Renal pelvis (tissue), 12 donors: ENCODE data around the gene MYBBP1A. TPM values are rescaled to one million over a fixed set of nuclear protein-coding genes. Genes with fewer than 3 reads are reported as not detected.
"Not testable (repeated sequence)": the region's sequence is repeated elsewhere in the genome, so short reads cannot be mapped to it uniquely, and the experiment has no call there.

Experiments used
- DNase-seq: peaks from one replicate; pipeline ENCODE4 v3.0.0-alpha.2; 2013
- long read RNA-seq, 16 experiments: transcript quantifications; one replicate each; lab custom pipeline, GENCODE V29; 2026
- polyA plus RNA-seq, 3 donors: library from polyadenylated mRNA; unstranded; fragments of 120-200 nt; gene quantifications; one replicate each; pipeline ENCODE4 v1.2.1, GENCODE V29; 2013; ENCODE audit not compliant: insufficient read length in 3 of 3

MYBBP1A gene, protein sequence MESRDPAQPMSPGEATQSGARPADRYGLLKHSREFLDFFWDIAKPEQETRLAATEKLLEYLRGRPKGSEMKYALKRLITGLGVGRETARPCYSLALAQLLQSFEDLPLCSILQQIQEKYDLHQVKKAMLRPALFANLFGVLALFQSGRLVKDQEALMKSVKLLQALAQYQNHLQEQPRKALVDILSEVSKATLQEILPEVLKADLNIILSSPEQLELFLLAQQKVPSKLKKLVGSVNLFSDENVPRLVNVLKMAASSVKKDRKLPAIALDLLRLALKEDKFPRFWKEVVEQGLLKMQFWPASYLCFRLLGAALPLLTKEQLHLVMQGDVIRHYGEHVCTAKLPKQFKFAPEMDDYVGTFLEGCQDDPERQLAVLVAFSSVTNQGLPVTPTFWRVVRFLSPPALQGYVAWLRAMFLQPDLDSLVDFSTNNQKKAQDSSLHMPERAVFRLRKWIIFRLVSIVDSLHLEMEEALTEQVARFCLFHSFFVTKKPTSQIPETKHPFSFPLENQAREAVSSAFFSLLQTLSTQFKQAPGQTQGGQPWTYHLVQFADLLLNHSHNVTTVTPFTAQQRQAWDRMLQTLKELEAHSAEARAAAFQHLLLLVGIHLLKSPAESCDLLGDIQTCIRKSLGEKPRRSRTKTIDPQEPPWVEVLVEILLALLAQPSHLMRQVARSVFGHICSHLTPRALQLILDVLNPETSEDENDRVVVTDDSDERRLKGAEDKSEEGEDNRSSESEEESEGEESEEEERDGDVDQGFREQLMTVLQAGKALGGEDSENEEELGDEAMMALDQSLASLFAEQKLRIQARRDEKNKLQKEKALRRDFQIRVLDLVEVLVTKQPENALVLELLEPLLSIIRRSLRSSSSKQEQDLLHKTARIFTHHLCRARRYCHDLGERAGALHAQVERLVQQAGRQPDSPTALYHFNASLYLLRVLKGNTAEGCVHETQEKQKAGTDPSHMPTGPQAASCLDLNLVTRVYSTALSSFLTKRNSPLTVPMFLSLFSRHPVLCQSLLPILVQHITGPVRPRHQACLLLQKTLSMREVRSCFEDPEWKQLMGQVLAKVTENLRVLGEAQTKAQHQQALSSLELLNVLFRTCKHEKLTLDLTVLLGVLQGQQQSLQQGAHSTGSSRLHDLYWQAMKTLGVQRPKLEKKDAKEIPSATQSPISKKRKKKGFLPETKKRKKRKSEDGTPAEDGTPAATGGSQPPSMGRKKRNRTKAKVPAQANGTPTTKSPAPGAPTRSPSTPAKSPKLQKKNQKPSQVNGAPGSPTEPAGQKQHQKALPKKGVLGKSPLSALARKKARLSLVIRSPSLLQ (N-terminal part only)
- 10 to 100 TPM; 44.5 to 48.2 (median 45.1) TPM for polyA plus RNA-seq
- long read RNA-seq, donor 1, full-length matches to known transcripts: 2 of 2 reads
- long read RNA-seq, donor 1, partial matches to known transcripts: 0 of 2 reads
- long read RNA-seq, donor 1, other reads (novel, unspliced or antisense): 0 of 2 reads
- long read RNA-seq, donor 2, full-length matches to known transcripts: 3 of 3 reads
- long read RNA-seq, donor 2, partial matches to known transcripts: 0 of 3 reads
- long read RNA-seq, donor 2, other reads (novel, unspliced or antisense): 0 of 3 reads
- long read RNA-seq, donor 3, partial matches to known transcripts: 0 of 2 reads
- long read RNA-seq, donor 3, other reads (novel, unspliced or antisense): 0 of 2 reads
- long read RNA-seq, donor 4, full-length matches to known transcripts: 5 of 5 reads
- long read RNA-seq, donor 4, partial matches to known transcripts: 0 of 5 reads
- long read RNA-seq, donor 4, other reads (novel, unspliced or antisense): 0 of 5 reads
- long read RNA-seq, donor 5, full-length matches to known transcripts: 3 of 3 reads
- long read RNA-seq, donor 5, partial matches to known transcripts: 0 of 3 reads
- long read RNA-seq, donor 5, other reads (novel, unspliced or antisense): 0 of 3 reads
- long read RNA-seq, donor 6, partial matches to known transcripts: 6 of 6 reads
- long read RNA-seq, donor 6, other reads (novel, unspliced or antisense): 0 of 6 reads
- long read RNA-seq, donor 7, full-length matches to known transcripts: 6 of 12 reads
- long read RNA-seq, donor 7, partial matches to known transcripts: 6 of 12 reads
- long read RNA-seq, donor 7, other reads (novel, unspliced or antisense): 0 of 12 reads
- long read RNA-seq, donor 8, full-length matches to known transcripts: 3 of 3 reads
- long read RNA-seq, donor 8, partial matches to known transcripts: 0 of 3 reads
- long read RNA-seq, donor 8, other reads (novel, unspliced or antisense): 0 of 3 reads
- long read RNA-seq, donor 9, partial matches to known transcripts: 16 of 19 reads
- long read RNA-seq, donor 9, other reads (novel, unspliced or antisense): 0 of 19 reads
- long read RNA-seq, donor 10, partial matches to known transcripts: 5 of 7 reads
- long read RNA-seq, donor 10, other reads (novel, unspliced or antisense): 0 of 7 reads
- long read RNA-seq, donor 11, partial matches to known transcripts: 58 of 96 reads
- long read RNA-seq, donor 11, other reads (novel, unspliced or antisense): 32 of 96 reads
- long read RNA-seq, donor 12, full-length matches to known transcripts: 8 of 8 reads
- long read RNA-seq, donor 12, partial matches to known transcripts: 0 of 8 reads
- long read RNA-seq, donor 12, other reads (novel, unspliced or antisense): 0 of 8 reads
- long read RNA-seq, donor 13, full-length matches to known transcripts: 4 of 4 reads
- long read RNA-seq, donor 13, partial matches to known transcripts: 0 of 4 reads
- long read RNA-seq, donor 13, other reads (novel, unspliced or antisense): 0 of 4 reads
- long read RNA-seq, donor 14: 0 reads
- long read RNA-seq, donor 15: 0 reads
- long read RNA-seq, donor 16, partial matches to known transcripts: 0 of 4 reads
- long read RNA-seq, donor 16, other reads (novel, unspliced or antisense): 0 of 4 reads

DNA sequence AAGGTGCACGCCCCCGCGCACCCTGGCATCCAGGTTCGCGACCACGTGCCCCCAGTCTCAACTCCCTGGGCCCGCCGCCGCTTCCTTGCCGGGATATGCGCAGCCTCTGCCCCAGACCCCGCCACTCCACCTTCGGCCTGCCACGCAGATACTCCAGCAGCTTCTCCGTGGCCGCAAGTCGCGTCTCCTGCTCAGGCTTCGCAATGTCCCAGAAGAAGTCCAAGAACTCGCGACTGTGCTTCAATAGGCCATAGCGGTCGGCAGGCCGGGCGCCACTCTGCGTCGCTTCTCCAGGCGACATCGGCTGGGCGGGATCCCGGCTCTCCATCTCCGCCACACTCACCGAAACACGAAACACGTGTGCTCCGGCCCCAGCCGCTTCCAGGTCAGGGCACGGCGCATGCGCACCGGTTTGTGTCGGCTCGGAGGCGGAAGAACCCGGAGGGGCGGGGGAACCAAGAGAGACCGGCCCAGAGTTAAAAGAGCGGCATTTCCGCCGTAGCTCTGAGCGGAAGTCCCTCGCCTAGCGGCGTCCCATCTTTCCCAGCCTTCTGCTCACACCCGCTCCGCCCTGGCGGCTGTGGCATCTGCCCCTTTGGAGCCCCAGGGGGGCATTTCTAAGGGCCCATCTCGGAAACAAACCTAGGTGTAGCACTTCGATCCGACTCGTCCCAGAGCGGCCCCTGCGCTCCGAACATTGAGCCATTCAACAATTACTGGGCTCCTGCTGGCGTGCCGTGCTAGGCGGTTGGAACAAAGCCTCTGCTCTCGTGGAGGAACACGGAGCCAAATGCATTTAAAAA, at the start of gene MYBBP1A:
MYBBP1A (minus strand) TSS at position 388 of the 803 bp plus-strand sequence; CDS start at position 328, 60 bp downstream.
- peak; percentile 97 for DNase-seq

DNA sequence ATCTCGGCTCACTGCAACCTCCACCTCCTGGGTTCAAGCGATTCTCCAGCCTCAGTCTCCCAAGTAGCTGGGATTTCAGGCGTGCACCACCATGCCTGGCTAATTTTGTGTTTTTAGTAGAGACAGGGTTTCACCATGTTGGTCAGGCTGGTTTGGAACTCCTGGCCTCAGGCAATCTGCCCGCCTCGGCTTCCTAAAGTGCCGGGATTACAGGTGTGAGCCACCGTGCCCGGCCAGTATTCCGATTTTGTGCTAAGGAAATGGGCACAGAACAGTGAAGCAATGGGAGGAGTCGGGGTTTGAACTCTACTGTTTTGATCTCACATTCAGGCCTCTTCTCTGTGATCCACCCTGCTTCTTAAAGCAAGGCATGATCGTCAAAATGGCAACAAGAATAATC, 49.6 kb upstream of the MYBBP1A start:
- not testable (repeated sequence) for DNase-seq

DNA sequence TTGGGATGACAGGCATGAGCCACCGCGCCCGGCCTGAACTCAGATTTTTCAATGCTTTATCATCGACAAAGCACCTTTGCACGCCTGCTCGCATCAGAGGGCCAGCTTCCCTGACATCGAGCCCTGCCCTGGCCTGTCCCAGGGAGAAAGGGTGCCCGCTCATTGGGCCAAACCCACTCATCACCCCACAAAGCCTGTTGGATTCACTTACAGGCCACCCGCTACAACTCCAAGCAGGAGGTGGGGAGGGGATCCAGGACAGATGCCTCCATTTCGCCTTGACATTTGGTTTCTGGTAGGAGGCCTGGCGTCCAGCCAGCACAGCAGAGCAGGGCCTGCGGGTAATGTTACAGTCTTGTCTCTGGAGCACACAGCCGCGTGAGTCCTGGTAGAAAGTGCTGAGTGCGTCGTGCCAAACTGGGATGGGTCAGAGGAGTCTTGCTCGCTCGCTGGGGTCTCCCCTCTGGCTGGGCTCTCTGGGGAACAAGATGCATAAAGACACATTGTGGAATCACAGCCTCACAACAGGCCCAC, 49.0 kb upstream of the MYBBP1A start:
- DNase-seq: peak; percentile 70

DNA sequence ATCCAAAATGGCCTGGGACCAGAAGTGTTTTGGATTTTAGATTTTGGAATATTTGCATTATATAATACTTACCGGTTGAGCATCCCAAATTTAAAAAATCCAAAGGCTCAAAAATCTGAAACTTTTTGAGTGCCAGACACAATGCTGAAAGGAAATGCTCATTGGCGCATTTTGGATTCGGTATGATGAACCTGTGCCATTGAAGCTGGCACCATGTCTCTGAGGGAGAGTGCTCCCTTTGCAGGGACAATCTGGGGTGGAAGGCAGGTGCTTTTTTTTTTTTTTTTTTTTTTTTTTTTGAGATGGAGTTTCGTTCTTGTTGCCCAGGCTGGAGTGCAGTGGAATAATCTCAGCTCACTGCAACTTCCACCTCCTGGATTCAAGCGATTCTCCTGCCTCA, 46.9 kb upstream of the MYBBP1A start:
- DNase-seq: no peak

DNA sequence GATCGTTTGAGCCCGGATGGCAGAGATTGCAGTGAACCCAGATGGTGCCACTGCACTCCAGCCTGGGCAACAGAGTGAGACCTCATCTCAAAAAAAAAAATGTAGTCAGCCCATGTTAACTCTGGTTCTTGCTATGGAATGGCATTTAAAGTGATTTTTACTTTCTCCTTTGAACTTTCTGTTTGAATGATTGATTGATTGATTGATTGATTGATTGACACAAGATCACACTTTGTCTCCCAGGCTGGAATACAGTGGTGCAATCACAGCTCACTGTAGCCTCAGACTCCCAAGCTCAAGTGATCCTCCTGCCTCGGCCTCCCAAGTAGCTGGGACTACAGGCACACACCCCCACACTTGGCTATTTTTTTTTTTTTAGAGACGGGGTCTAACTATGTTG, 46.1 kb upstream of the MYBBP1A start:
- DNase-seq: no peak

DNA sequence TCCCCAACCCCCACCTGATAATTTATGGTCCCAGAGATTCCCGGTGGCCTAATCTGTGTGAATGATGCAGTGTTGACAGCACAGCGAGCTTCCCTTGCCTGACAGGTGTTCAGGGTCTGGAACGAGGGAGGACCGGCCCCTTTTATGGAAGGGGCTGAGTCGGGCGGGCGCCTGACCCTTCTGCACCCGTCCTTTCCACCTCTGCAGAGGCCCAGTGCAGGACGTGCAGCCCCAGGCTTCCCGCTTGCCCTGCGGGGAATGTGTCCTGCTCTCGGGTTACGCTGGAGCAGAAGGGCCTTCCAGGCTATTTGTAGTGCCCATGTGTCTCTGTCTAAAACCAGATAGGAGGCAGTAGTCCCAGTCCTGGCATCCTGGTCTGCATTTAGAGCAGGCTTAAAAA, 45.4 kb upstream of the MYBBP1A start:
- no peak for DNase-seq

DNA sequence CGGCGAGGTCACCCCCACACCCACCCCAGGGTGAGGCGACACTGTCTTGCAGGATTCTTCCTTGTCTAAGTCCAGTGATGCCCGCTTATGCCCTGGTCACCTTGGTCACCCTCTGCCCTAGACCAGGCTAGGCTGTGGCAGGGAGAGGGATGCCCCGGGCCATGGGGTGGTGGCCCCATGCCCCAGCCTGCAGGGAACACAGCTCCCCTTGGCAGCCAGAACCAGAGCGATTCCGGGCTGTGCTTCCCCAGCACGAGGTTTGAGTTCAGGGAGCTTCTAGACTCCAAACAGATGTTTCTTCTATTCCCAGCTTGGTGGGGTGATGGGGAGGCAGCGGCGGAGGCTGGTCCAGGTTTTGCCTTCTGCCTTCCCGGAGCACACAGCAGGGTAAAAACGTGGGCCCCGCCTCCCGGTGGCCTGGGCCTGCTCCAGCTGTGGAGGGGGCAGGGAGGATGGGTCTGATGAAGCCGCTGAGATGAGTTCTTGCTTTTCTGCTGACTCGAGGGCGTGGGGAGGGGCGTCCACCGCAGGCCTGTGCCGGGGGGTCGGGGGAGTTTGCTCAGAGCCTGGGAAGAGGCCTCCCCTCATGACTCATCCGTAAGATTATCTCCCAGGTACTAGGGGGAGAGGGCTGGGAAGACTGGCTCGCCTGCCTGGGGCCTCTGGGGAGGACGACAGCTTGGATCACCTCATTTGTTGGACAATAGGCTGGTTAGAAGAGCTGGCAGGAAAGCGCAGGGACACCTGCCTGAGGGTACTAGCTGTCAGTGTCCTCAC, 44.5 kb upstream of the MYBBP1A start:
- peak; percentile 71 for DNase-seq

DNA sequence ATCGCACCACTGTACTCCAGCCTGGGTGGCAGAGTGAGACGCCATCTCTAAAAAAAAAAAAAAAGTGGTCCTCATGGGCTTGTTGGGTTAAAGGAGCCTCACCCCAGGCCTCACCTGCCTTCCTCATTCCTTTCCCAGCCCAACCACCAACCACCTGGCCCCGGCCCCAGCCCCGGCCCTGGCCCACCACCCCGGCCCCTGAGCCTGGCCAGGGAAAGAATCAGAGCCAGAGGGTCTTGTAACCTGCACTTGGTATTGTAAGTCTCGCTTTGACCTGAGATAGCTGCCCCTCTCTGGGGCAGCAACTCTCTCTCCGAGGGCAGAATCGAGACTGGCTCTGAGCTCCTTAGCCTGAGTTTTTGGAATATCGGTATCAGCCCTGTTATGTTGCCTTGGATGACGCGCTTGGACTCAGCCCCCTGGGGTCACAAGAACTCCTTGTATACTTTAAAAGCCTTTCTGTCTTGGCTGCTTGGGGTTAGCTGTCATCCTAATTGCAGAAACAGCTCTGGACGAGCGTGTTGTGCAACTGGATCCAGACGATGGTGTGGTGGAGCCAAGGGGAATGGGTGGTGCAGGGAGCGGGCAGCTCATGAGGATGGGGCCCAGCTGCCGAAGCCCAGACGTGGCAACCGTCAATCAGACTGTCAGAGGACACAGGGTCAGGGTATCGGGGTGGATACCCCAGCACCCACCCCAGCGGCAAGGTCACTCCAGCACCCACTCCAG, 43.8 kb upstream of the MYBBP1A start:
- no peak for DNase-seq

DNA sequence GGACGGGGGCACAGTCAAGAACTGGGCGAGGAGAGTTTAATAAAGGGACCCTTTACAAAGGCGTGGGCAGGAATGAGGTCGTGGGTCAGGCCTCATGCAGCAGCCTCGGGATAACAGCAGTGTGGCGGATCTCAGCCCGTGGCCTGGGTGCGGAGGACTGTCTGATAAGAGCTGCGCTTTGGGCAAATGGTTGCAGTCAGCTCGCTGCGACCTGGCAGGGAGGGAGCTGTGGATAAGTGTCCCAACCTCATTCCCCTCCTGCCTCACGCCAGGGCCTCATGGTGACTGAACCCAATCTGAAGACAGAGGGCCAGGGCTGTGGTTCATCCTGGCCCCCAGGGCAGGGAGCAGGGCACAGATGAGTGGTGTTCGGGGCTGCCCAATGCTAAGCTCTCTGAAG, 42.8 kb upstream of the MYBBP1A start:
- no peak for DNase-seq

DNA sequence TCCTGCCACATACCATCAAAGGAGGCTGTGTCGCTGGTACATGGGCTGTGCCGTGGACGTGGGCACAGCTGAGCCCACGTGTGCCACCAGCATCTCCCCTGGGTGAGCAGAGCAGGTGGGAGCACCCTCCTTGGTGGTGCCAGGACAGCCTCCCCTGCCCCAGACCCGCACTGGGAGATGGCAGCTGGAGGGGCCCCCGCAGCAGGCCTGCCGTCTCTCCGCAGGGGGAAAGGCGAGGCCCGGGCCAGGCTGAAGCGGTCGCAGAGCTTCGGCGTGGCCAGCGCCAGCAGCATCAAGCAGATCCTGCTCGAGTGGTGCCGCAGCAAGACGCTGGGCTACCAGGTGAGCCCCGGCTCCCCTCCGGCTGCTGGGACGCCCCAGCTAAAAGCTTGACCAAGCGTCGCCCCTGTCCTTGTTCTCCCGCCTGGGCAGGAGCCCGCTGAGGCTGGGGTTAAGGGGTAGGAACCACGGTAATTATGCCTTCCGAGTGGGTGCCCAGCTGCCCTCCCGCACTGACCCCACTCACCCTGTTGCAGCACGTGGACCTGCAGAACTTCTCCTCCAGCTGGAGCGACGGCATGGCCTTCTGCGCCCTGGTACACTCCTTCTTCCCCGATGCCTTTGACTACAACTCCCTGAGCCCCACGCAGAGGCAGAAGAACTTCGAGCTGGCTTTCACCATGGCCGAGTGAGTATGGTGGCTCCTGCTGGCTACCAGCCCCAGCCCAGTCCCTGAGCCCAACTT, 41.6 kb upstream of the MYBBP1A start:
- DNase-seq: no peak

DNA sequence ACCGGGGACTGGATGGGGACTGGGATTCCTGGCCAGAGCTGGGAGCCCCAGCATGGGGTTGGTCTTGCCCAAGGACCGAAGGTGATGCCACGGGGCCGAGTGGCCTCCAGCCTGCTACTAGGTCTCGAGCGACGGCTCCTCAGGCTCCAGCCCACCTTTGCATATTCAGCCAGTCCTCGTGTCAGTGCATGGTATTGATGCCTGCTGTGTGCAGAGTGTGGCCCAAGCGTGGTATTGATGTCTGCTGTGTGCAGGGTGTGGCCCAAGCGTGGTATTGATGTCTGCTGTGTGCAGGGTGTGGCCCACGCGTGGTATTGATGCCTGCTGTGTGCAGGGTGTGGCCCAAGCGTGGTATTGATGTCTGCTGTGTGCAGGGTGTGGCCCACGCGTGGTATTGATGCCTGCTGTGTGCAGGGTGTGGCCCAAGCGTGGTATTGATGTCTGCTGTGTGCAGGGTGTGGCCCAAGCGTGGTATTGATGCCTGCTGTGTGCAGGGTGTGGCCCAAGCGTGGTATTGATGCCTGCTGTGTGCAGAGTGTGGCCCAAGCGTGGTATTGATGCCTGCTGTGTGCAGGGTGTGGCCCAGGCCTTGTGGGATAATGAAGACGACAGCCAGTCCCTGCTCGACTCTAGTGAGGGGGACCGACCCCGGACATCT, 40.6 kb upstream of the MYBBP1A start:
- not testable (repeated sequence) for DNase-seq

DNA sequence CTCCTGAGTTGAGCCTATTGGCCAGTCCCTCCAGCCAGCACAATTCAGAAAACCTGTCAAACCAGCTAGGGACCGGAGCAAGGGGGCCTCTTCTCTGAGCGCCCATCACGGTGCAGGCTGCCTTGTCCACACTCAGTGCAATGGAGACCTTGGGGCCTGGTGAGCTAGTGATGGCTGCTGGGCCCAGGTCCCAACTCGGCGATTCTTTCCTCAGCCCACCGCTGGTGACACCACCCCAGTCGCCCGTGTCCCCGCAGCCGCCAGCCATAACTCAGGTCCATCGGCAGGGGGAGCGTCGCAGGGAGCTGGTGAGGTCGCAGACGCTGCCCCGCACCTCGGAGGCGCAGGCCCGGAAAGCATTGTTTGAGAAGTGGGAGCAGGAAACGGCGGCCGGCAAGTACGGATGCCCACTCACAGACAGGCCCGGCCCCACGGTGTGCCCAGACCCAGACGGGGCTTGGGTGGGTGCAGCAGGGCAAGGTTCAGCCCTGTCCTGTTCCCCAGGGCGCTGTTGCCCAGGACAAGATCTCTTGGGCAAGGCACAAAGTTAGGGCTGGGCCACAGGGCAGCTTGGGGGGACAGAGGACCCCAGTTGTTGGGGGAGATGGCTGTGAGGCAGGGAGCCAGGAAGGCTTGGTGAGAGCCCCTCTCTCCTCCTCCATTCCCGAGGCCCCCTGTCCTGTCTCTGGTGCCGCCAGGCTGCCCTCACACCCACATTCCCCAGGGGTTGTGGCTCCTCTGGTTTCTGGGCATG, 39.9 kb upstream of the MYBBP1A start:
- no peak for DNase-seq

DNA sequence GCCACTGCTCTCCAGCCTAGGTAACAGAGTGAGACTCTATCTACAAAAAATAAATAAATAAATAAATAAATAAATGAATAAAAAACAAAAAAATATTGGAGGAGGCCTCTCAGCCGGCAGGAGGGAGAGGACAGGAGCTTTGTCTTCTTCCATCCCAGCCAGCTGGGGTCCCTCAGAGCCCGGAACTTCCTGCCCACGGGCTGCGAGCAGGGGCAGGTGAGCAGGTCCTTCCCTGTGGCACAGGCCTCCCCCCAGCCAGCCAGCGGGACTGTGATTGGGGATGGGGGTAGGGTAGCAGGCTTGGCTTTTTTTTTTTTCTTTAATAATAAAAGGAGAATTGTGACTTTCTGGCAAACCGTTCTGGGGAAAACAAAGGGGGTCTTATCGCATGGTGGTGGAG, 39.2 kb upstream of the MYBBP1A start:
- no peak for DNase-seq
